Ishikawa (cell line): ENCODE results near the gene SMAD3.

Source experiments
- CEBPB ChIP-seq: IDR thresholded peaks from 2 replicates; pipeline ENCODE4 v1.6.1; 2012
- CREB1 ChIP-seq: IDR thresholded peaks from 2 replicates; pipeline ENCODE4 v1.6.1; 2012; ENCODE audit warnings: low read depth
- EGR1 ChIP-seq: IDR thresholded peaks from 2 replicates; pipeline ENCODE4 v1.6.1; 2012
- EP300 ChIP-seq: IDR thresholded peaks from 2 replicates; pipeline ENCODE4 v1.6.1; 2012; ENCODE audit warnings: borderline replicate concordance
- FOXM1 ChIP-seq: IDR thresholded peaks from 2 replicates; pipeline ENCODE4 v1.6.1; 2012; ENCODE audit warnings: low read depth, borderline replicate concordance
- MAX ChIP-seq: IDR thresholded peaks from 2 replicates; pipeline ENCODE4 v1.6.1; 2012
- NFIC ChIP-seq: IDR thresholded peaks from 2 replicates; pipeline ENCODE4 v1.6.1; 2012
- RAD21 ChIP-seq: IDR thresholded peaks from 2 replicates; pipeline ENCODE4 v1.6.1; 2012; ENCODE audit warnings: low read depth
- REST ChIP-seq: IDR thresholded peaks from 2 replicates; pipeline ENCODE4 v1.6.1; 2012; ENCODE audit warnings: low read depth, mild to moderate bottlenecking
- TAF1 ChIP-seq: IDR thresholded peaks from 2 replicates; pipeline ENCODE4 v1.6.1; 2012; ENCODE audit warnings: low read depth, mild to moderate bottlenecking
- TCF12 ChIP-seq: IDR thresholded peaks from 2 replicates; pipeline ENCODE4 v1.6.1; 2012; ENCODE audit warnings: low read depth
- TEAD4 ChIP-seq: IDR thresholded peaks from 2 replicates; pipeline ENCODE4 v1.6.1; 2012
- USF1 ChIP-seq: IDR thresholded peaks from 2 replicates; pipeline ENCODE4 v1.6.1; 2012
- YY1 ChIP-seq: IDR thresholded peaks from 2 replicates; pipeline ENCODE4 v1.6.1; 2012; ENCODE audit warnings: low read depth
- ZBTB7A ChIP-seq: IDR thresholded peaks from 2 replicates; pipeline ENCODE4 v1.6.1; 2012; ENCODE audit warnings: low read depth

Gene SMAD3

GRCh38 chr15:67103869-67104268 is 38.5 kb downstream of the SMAD3 start:
- TF ChIP-seq REST (no peak), CREB1 (no peak)

- TF ChIP-seq USF1, result no peak
Observed at GRCh38 chr15:67104510-67104909, 39.1 kb downstream of the SMAD3 start.

GRCh38 chr15:67105065-67105951 is 39.9 kb downstream of the SMAD3 start:
- TF ChIP-seq TCF12 (peak; percentile 78), REST (no peak; the same call in 1 of the 2 replicates), CEBPB (no peak), FOXM1 (peak; percentile 64; the same call in 1 of the 2 replicates), RAD21 (peak; percentile 31; the same call in 1 of the 2 replicates), MAX (no peak; the same call in 1 of the 2 replicates), EGR1 (no peak), TEAD4 (peak; percentile 79), NFIC (peak; percentile 51; the same call in 1 of the 2 replicates), USF1 (no peak), CREB1 (no peak), YY1 (no peak), EP300 (peak; percentile 80; the same call in 1 of the 2 replicates), ZBTB7A (0 out of 2 replicates have a peak, but pooled peaks have one; percentile 2), TAF1 (no peak)

GRCh38 chr15:67105991-67106763 is 40.8 kb downstream of the SMAD3 start:
- TF ChIP-seq REST (no peak), YY1 (no peak), USF1 (no peak), FOXM1 (no peak), EP300 (no peak), ZBTB7A (no peak), TAF1 (no peak), NFIC (no peak), CEBPB (no peak), RAD21 (no peak), TCF12 (no peak)
